Lung microvascular endothelial cell (primary cell): ENCODE data around the gene KIRREL3. TPM values are rescaled to one million over a fixed set of nuclear protein-coding genes. Genes with fewer than 3 reads are reported as not detected.

Source experiments
- DNase-seq, 2 donors: peaks; one replicate each; pipeline versions ENCODE4 v3.0.0 to v3.0.0-alpha.2; 2010; ENCODE audit warnings: low read depth in 2 of 2
- total RNA-seq: library from RNA; depleted of rRNA; stranded (reverse); fragments of >200 nt; gene quantifications from 2 replicates; pipeline ENCODE4 v1.2.1, GENCODE V29; 2014

KIRREL3 gene
- total RNA-seq, 1 donor from 2014 or later, result under 0.01 TPM

GRCh38 chr11:126583594-126584427 lies 416.8 kb downstream of the KIRREL3 start:
- no peak for DNase-seq

- no peak for DNase-seq
Measured at GRCh38 chr11:126583101-126583500, 417.5 kb downstream of the KIRREL3 start.

GRCh38 chr11:126581871-126582648 lies 418.5 kb downstream of the KIRREL3 start:
- no peak for DNase-seq

GRCh38 chr11:126578426-126578825 lies 422.1 kb downstream of the KIRREL3 start:
- no peak for DNase-seq

GRCh38 chr11:126578021-126578420 lies 422.5 kb downstream of the KIRREL3 start:
- DNase-seq, result no peak

GRCh38 chr11:126575849-126576248 lies 424.7 kb downstream of the KIRREL3 start:
- no peak for DNase-seq

- DNase-seq, result no peak
Measured at GRCh38 chr11:126573325-126573978, 427.1 kb downstream of the KIRREL3 start.

GRCh38 chr11:126570489-126570888 lies 430.1 kb downstream of the KIRREL3 start:
- no peak for DNase-seq

GRCh38 chr11:126567419-126567818 lies 433.2 kb downstream of the KIRREL3 start:
- DNase-seq, result no peak

- DNase-seq, result no peak
Measured at GRCh38 chr11:126564566-126564965, 436.0 kb downstream of the KIRREL3 start.

- DNase-seq, result peak; percentile 66 to 76
Measured at GRCh38 chr11:126561327-126561893, 439.2 kb downstream of the KIRREL3 start.

- DNase-seq, result no peak
Measured at GRCh38 chr11:126560221-126560620, 440.3 kb downstream of the KIRREL3 start.

GRCh38 chr11:126548581-126549550 lies 451.7 kb downstream of the KIRREL3 start:
- DNase-seq, result no peak

- no peak for DNase-seq
Measured at GRCh38 chr11:126547691-126548090, 452.9 kb downstream of the KIRREL3 start.

- peak in 1 of 2 donors; percentile 17 for DNase-seq
Measured at GRCh38 chr11:126547161-126547560, 453.4 kb downstream of the KIRREL3 start.

- DNase-seq, result no peak
Measured at GRCh38 chr11:126546694-126547093, 453.9 kb downstream of the KIRREL3 start.

GRCh38 chr11:126546191-126546590 lies 454.4 kb downstream of the KIRREL3 start:
- no peak for DNase-seq

GRCh38 chr11:126545057-126545555 lies 455.5 kb downstream of the KIRREL3 start:
- no peak for DNase-seq

GRCh38 chr11:126544108-126545056 lies 456.2 kb downstream of the KIRREL3 start:
- DNase-seq, result peak; percentile 41 to 44
